ENCODE data around the gene USP51. TPM values are rescaled to one million over a fixed set of nuclear protein-coding genes. Genes with fewer than 3 reads are reported as not detected.
"Not testable (repeated sequence)": the region's sequence is repeated elsewhere in the genome, so short reads cannot be mapped to it uniquely, and the experiment has no call there.

Gene USP51
- total RNA-seq, 1 donor from 2014 or later: 1.0 TPM

DNA sequence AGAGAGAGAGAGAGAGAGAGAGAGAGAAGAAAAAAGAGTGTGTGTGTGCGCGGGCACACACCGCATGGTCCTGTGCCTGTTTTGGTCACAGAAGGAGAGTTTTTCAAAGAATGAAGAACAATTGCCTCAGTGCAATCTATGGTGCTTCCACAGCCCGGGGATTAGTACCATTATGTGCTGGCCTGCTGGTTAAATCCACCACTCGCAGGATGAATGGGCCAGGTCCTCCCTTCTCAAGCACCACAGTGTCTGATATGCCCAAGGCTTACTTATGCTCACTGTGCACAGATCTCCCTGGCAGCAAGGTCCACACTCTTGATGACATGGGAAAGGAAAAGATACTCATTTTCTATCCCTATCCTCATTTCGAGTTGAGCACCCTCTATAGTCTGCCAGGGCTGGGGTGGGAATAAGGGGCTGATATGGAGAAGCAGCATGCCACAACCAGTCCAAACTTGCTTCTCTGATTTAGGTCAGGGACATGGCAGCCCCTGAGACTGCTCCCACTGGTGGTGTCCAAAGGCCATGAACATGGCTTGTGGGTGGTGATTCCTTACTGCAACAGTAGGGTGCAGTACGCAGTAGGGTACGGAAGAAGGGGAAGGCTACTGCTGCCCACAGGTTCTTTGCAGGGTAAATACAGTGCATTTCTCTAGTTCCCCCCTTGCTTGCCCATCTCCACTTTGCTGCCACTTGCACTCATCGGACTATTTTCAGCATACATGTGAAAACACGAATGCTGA, 18.9 kb upstream of the USP51 start:
- H3K27me3 Mint-ChIP-seq (ENCODE audit: low read depth); H3K36me3 Mint-ChIP-seq (ENCODE audit: low read depth); H3K9me3 Mint-ChIP-seq (ENCODE audit: low read depth); H3K4me1 Mint-ChIP-seq (ENCODE audit: low read depth); DNase-seq (ENCODE audit: low spot score); H3K27ac Mint-ChIP-seq (ENCODE audit: unreplicated experiment); H3K4me3 Mint-ChIP-seq (ENCODE audit: unreplicated experiment): not testable (repeated sequence)

- not testable (repeated sequence) for H3K27ac Mint-ChIP-seq (ENCODE audit: unreplicated experiment); H3K4me1 Mint-ChIP-seq (ENCODE audit: low read depth); H3K9me3 Mint-ChIP-seq (ENCODE audit: low read depth); DNase-seq (ENCODE audit: low spot score); H3K27me3 Mint-ChIP-seq (ENCODE audit: low read depth); H3K36me3 Mint-ChIP-seq (ENCODE audit: low read depth); H3K4me3 Mint-ChIP-seq (ENCODE audit: unreplicated experiment)
Measured at GRCh38 chrX:55507699-55508098, 18.1 kb upstream of the USP51 start.

DNA sequence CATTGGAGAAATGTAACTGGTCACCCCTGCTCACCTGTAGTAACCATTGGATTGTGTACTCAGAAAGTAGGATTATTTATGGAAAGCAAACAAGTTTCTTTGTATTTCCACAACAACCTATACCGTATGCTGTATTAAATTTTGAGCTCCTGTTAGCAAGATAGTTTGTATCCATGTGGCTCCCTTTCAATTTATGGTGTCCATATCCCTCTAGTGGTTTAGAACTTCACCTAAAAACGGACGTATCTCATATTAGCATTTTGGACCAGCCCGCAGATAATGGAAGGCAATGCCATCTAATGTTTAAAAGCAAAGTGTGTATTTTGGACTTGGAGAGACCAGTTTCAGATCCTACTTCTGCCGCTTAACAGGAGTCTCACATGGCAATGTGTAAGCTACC, 17.4 kb upstream of the USP51 start:
- not testable (repeated sequence) for DNase-seq (ENCODE audit: low spot score); H3K36me3 Mint-ChIP-seq (ENCODE audit: low read depth); H3K4me3 Mint-ChIP-seq (ENCODE audit: unreplicated experiment); H3K27me3 Mint-ChIP-seq (ENCODE audit: low read depth); H3K9me3 Mint-ChIP-seq (ENCODE audit: low read depth); H3K27ac Mint-ChIP-seq (ENCODE audit: unreplicated experiment); H3K4me1 Mint-ChIP-seq (ENCODE audit: low read depth)

- Mint-ChIP-seq H3K4me3 (ENCODE audit: unreplicated experiment) (no peak overlapping the region), H3K36me3 (ENCODE audit: low read depth) (no peaks in the 10 kb centered on the region)
- no peak for DNase-seq (ENCODE audit: low spot score)
Measured at GRCh38 chrX:55490974-55491373, 1.3 kb upstream of the USP51 start.

DNA sequence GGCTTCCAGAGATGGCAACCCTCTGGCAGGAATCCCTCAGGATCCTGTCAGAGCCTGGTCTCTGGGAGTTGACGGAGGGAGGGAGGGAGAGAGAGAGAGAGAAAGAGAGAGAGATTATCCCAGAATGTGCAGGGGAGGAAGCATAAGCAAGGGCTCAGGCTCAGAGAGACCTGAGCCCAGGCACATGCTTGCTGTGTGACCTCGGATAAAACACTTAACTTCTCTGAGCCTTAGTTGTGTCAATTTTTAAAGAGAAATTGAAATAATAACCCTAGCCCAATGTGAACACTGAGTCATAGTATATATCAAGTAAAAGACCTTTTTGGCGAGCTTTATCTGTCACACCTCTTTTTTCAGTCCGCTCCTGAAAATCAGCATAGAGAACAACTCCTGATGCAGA, 473 bp upstream of the USP51 start:
- Mint-ChIP-seq H3K27ac (ENCODE audit: unreplicated experiment) (peak overlapping the region; percentile 96), H3K27me3 (ENCODE audit: low read depth) (no peaks in the 10 kb centered on the region), H3K4me1 (ENCODE audit: low read depth) (peaks cover 6% of the 10 kb centered on the region), H3K9me3 (ENCODE audit: low read depth) (peaks cover 4% of the 10 kb centered on the region), H3K4me3 (ENCODE audit: unreplicated experiment) (peak overlapping the region; percentile 85), H3K36me3 (ENCODE audit: low read depth) (no peaks in the 10 kb centered on the region)
- no peak for TF ChIP-seq CTCF (IDR thresholded peaks at IDR 0.05)
- DNase-seq (ENCODE audit: low spot score): no peak

More at GRCh38 chrX:55490974-55491373, 1.3 kb upstream of the USP51 start:
- Mint-ChIP-seq H3K27me3 (ENCODE audit: low read depth) (no peaks in the 10 kb centered on the region), H3K4me1 (ENCODE audit: low read depth) (peaks cover 6% of the 10 kb centered on the region), H3K27ac (ENCODE audit: unreplicated experiment) (no peak overlapping the region), H3K9me3 (ENCODE audit: low read depth) (peaks cover 4% of the 10 kb centered on the region)
- no peak for TF ChIP-seq CTCF (IDR thresholded peaks at IDR 0.05)

- peak overlapping the region; percentile 85 for H3K4me3 Mint-ChIP-seq (ENCODE audit: unreplicated experiment)
- H3K27ac Mint-ChIP-seq (ENCODE audit: unreplicated experiment): peak overlapping the region; percentile 96
- H3K4me1 Mint-ChIP-seq (ENCODE audit: low read depth): peaks cover 6% of the 10 kb centered on the region
- no peaks in the 10 kb centered on the region for H3K36me3 Mint-ChIP-seq (ENCODE audit: low read depth)
- no peak for TF ChIP-seq CTCF (IDR thresholded peaks at IDR 0.05)
- H3K27me3 Mint-ChIP-seq (ENCODE audit: low read depth): no peaks in the 10 kb centered on the region
- DNase-seq (ENCODE audit: low spot score): peak; percentile 83
- peaks cover 4% of the 10 kb centered on the region for H3K9me3 Mint-ChIP-seq (ENCODE audit: low read depth)
Measured at GRCh38 chrX:55488593-55489313, 895 bp downstream of the USP51 start.
